Coronary artery (tissue), 2 donors: Measurements from ENCODE around the gene PPP1R14D.

Experiments used
- DNase-seq: peaks from one replicate; pipeline ENCODE4 v3.0.0-alpha.2; 2017; ENCODE audit warnings: low spot score
- H3K27ac ChIP-seq, 2 donors: fragments of 200-600 bp; sonication (generic); one replicate each; pipeline ENCODE4 v1.5.1; 2016 to 2019
- H3K4me3 ChIP-seq: fragments of 200-600 bp; sonication (generic); 2 replicates; pipeline ENCODE4 v1.5.1; 2016; ENCODE audit warnings: mild to moderate bottlenecking, moderate library complexity
- TF ChIP-seq, protein P1 (sequence below): fragments of 200-600 bp; sonication (generic); IDR thresholded peaks from one replicate; pipeline ENCODE4 v1.5.1; 2019; ENCODE audit warnings: antibody characterized with exemption

Gene PPP1R14D, protein sequence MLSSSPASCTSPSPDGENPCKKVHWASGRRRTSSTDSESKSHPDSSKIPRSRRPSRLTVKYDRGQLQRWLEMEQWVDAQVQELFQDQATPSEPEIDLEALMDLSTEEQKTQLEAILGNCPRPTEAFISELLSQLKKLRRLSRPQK

GRCh38 chr15:40828447-40829036 is at the start of gene PPP1R14D:
TSS of gene PPP1R14D (minus strand) at chr15:40828708. CDS start at chr15:40828641, 67 bp downstream.
- no peak for DNase-seq
- TF ChIP-seq, protein P1, sequence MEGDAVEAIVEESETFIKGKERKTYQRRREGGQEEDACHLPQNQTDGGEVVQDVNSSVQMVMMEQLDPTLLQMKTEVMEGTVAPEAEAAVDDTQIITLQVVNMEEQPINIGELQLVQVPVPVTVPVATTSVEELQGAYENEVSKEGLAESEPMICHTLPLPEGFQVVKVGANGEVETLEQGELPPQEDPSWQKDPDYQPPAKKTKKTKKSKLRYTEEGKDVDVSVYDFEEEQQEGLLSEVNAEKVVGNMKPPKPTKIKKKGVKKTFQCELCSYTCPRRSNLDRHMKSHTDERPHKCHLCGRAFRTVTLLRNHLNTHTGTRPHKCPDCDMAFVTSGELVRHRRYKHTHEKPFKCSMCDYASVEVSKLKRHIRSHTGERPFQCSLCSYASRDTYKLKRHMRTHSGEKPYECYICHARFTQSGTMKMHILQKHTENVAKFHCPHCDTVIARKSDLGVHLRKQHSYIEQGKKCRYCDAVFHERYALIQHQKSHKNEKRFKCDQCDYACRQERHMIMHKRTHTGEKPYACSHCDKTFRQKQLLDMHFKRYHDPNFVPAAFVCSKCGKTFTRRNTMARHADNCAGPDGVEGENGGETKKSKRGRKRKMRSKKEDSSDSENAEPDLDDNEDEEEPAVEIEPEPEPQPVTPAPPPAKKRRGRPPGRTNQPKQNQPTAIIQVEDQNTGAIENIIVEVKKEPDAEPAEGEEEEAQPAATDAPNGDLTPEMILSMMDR, result no peak
- Histone ChIP-seq H3K27ac (no peak within 1 kb of the TSS), H3K4me3 (no peak within 1 kb of the TSS)

DNA sequence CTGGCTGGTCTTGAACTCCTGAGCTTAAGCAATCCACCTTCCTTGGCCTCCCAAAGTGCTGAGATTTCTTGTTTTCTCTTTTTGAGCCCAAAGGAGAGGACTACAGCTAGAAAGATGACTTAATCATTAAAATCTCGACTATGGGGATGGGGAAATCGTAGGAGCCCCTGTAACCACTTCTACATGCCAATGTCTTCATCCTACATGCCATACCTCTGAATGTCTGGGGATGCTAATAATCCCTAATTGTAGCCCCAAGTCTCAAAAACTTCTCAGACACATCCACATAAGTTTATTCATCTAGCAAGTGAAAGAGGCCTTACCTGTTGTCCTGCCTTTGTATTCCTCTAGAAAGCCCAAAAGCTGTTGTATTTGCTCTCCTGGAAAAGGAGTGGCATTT is 49.2 kb upstream of the PPP1R14D start:
- no peak for DNase-seq
- Histone ChIP-seq H3K4me3 (no peak overlapping the region), H3K27ac (no peak overlapping the region)
- TF ChIP-seq, protein P1, result no peak

DNA sequence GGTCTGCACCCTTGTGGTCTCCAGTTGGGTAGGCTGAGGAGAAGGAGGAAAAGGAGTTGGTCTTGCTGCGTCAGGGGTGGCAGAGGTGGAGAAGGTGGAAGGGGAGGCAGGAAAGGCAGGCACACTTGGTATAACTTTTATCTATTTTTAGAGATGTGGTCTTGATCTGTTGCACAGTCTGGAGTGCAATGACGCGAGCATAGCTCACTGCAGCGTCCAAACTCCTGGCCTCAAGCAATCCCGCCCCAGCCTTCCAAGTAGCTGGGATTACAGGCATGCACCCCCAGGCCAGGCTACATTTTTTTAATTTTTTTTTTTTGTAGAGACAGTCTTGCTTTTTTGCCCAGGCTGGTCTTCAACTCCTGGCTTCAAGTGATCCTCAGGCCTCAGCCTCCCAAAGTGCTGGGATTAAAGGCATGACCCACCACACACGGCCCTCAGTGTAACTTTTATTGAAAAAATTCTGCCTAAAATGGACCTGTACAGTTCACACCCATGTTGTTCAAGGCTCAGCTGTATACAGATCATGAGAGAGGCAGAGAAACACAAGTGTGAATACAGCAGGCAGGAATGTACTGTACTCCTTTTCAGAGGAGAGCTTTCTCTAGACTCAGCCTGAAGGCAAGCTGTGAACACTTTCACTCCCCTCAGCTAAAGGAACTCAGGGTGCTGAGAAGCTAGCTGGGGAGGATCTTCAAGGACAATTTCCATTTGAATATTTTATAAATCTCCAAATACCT is 47.7 kb upstream of the PPP1R14D start:
- DNase-seq, result no peak
- no peak overlapping the region for H3K4me3 ChIP-seq
- H3K27ac ChIP-seq, result no peak overlapping the region
- TF ChIP-seq, protein P1, result no peak

- Histone ChIP-seq H3K27ac (no peak within 1 kb of the TSS), H3K4me3 (peak within 1 kb of the TSS; percentile 69)
- TF ChIP-seq, protein P1, result no peak
- no peak for DNase-seq
Observed at GRCh38 chr15:40873694-40874561, 45.4 kb upstream of the PPP1R14D start, which contains the start of gene RHOV. TSS of gene RHOV (minus strand) at chr15:40874234. CDS start at chr15:40874139, 95 bp downstream.

GRCh38 chr15:40872791-40873693 is 44.5 kb upstream of the PPP1R14D start:
- TF ChIP-seq, protein P1, result no peak
- peak overlapping the region; percentile 69 for H3K4me3 ChIP-seq
- no peak for DNase-seq
- H3K27ac ChIP-seq, result no peak overlapping the region
